Gastroesophageal sphincter (tissue), 4 donors: ENCODE measurements around the gene ZNF518B. TPM values are rescaled to one million over a fixed set of nuclear protein-coding genes. Genes with fewer than 3 reads are reported as not detected.

Source experiments
- ATAC-seq: fragments of 150-250 bp; one replicate; pipeline ENCODE4 v1.9.1; 2016; ENCODE audit warnings: mild to moderate bottlenecking, moderate library complexity
- H3K27ac ChIP-seq, 4 donors: fragments of 200-600 bp; sonication (generic) in 3 of 4; 1 replicate in 3 of 4; 2 replicates in 1 of 4; pipeline ENCODE4 v1.5.1; 2016 to 2019
- H3K27me3 ChIP-seq: fragments of 200-600 bp; sonication (generic); one replicate; pipeline ENCODE4 v1.5.1; 2019
- H3K36me3 ChIP-seq, 2 donors: fragments of 200-600 bp; sonication (generic); one replicate each; pipeline ENCODE4 v1.5.1; 2019; ENCODE audit warnings: control low read depth in 1 of 2
- H3K4me1 ChIP-seq, 3 donors: fragments of 200-600 bp; sonication (generic); 1 replicate in 2 of 3; 2 replicates in 1 of 3; pipeline ENCODE4 v1.5.1; 2016 to 2019; ENCODE audit warnings: control low read depth in 2 of 3
- H3K4me3 ChIP-seq, 2 donors: fragments of 200-600 bp; sonication (generic); one replicate each; pipeline ENCODE4 v1.5.1; 2019; ENCODE audit warnings: mild to moderate bottlenecking in 1 of 2, moderate library complexity in 1 of 2
- H3K9me3 ChIP-seq, 3 donors: fragments of 200-600 bp; sonication (generic); one replicate each; pipeline ENCODE4 v1.5.1; 2017 to 2019; ENCODE audit warnings: control low read depth in 2 of 3
- CTCF ChIP-seq, 4 experiments: fragments of 200-600 bp in 2 of 4; fragments of 450-650 bp in 2 of 4; sonication (generic) in 1 of 4; IDR thresholded peaks; one replicate each; pipeline ENCODE4 v1.5.1; 2017 to 2019; ENCODE audit warnings: antibody characterized with exemption in 4 of 4, mild to moderate bottlenecking in 2 of 4, moderate library complexity in 2 of 4
- EP300 ChIP-seq: sonication (generic); formaldehyde crosslinking; IDR thresholded peaks from one replicate; pipeline ENCODE4 v1.6.1; 2017; ENCODE audit warnings: antibody characterized with exemption, mild to moderate bottlenecking
- POLR2A ChIP-seq, 2 donors: fragments of 450-650 bp; IDR thresholded peaks; one replicate each; pipeline ENCODE4 v1.6.1; 2017; ENCODE audit warnings: antibody characterized with exemption in 2 of 2, mild to moderate bottlenecking in 2 of 2, moderate library complexity in 1 of 2
- POLR2AphosphoS5 ChIP-seq: sonication (generic); formaldehyde crosslinking; IDR thresholded peaks from one replicate; pipeline ENCODE4 v1.6.1; 2017; ENCODE audit warnings: antibody characterized with exemption
- WGBS, 2 donors: methylation state at CpG; one replicate each; pipeline ENCODE4 v1.1.5; 2018; ENCODE audit warnings: low coverage in 1 of 2; 5-methylcytosine and 5-hydroxymethylcytosine counted together
- total RNA-seq, 4 donors: library from RNA; depleted of rRNA; stranded (reverse); fragments of >200 nt; gene quantifications; one replicate each; pipeline ENCODE4 v1.1.0, GENCODE V29; 2016

Gene ZNF518B
- total RNA-seq, 4 donors from 2014 or later = 28.7 to 36.5 (median 32.8) TPM

DNA sequence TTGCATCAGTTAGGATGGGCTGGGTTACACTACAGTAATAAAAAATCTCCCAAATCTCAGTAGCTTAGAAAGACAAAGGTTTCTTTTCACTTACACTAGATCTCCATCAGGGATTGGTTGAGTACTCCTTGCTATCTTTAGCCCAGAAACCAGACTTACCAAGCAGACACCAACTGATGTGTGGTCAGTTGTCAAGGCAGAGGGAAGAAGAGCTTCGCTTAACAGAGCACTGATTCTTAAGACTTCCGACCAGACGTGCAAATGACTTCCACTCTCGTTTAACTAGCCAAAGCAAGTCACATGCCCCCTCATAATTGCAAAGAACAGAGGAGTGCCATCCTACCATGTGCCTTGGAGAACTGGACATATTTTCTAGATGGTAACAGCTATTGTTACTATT lies 5.7 kb upstream of the ZNF518B start:
- TF ChIP-seq CTCF (IDR thresholded peaks at IDR 0.05) = no peak
- TF ChIP-seq POLR2AphosphoS5 = no peak
- TF ChIP-seq POLR2A (IDR thresholded peaks at IDR 0.05) = no peak
- TF ChIP-seq EP300 = no peak
- Histone ChIP-seq H3K4me1 (peaks cover 0 to 14% (median 0%) of the 10 kb centered on the region in 3 donors), H3K27me3 (peaks cover 67% of the 10 kb centered on the region), H3K4me3 (no peak overlapping the region), H3K9me3 (peaks cover 0 to 6% (median 0%) of the 10 kb centered on the region in 3 donors), H3K36me3 (no peaks in the 10 kb centered on the region), H3K27ac (no peak overlapping the region)
- 83 to 100% methylated on average over 1 of the region's 4 CpGs for WGBS, 2 donors
- no peak for ATAC-seq

DNA sequence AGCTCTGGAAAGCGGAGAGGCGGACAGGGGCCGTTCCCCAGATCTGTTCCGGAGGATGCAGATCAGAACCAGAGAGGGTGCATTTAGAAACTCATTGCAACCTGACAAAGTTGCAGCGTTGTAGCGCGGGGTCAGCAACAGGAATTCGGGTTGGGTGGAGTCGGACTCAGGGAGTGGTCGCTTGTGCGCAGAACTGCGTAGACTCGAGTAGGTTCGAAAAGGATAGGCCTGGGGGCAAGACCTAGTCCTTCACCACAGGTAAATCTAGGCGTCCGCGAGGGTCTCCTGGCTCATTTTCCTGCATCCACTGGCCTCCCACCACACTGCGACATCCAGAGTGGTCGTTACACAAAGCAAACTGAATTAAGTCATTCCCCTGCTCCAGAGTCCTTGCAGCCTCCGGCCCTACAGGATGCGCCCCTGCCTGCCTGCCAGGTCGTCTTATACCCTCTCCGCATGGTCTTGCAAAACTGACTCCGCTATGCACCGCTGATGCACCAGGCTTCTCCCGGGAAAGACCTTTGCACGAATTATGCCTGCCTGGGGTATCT lies 4.7 kb upstream of the ZNF518B start:
- H3K27ac ChIP-seq = no peak overlapping the region
- peaks cover 0 to 21% (median 0%) of the 10 kb centered on the region in 3 donors for H3K4me1 ChIP-seq
- TF ChIP-seq EP300 (no peak), POLR2A (IDR thresholded peaks at IDR 0.05) (no peak)
- peaks cover 0 to 6% (median 0%) of the 10 kb centered on the region in 3 donors for H3K9me3 ChIP-seq
- no peak for ATAC-seq
- H3K4me3 ChIP-seq = peak overlapping the region in 1 of 2 donors; percentile 44
- 36 to 52% methylated on average over 17 to 20 of the region's 27 CpGs for WGBS, 2 donors
- no peaks in the 10 kb centered on the region for H3K36me3 ChIP-seq
- H3K27me3 ChIP-seq = peaks cover 67% of the 10 kb centered on the region

- H3K27ac ChIP-seq = no peak overlapping the region
- H3K4me3 ChIP-seq = peak overlapping the region in 1 of 2 donors; percentile 44
- no peaks in the 10 kb centered on the region for H3K36me3 ChIP-seq
- WGBS, 2 donors = 22% methylated on average over 2 of the region's 72 CpGs; no CpG with 5 or more reads in 1 of the 2 donors
- H3K27me3 ChIP-seq = peaks cover 67% of the 10 kb centered on the region
- H3K9me3 ChIP-seq = peaks cover 0 to 6% (median 0%) of the 10 kb centered on the region in 3 donors
- peaks cover 0 to 26% (median 0%) of the 10 kb centered on the region in 3 donors for H3K4me1 ChIP-seq
- peak; percentile 85 for ATAC-seq
- no peak for TF ChIP-seq POLR2A (IDR thresholded peaks at IDR 0.05)
- peak; percentile 76 to 98 (median 92) for TF ChIP-seq CTCF (IDR thresholded peaks at IDR 0.05)
Observed at GRCh38 chr4:10461091-10461849, 4.0 kb upstream of the ZNF518B start.

DNA sequence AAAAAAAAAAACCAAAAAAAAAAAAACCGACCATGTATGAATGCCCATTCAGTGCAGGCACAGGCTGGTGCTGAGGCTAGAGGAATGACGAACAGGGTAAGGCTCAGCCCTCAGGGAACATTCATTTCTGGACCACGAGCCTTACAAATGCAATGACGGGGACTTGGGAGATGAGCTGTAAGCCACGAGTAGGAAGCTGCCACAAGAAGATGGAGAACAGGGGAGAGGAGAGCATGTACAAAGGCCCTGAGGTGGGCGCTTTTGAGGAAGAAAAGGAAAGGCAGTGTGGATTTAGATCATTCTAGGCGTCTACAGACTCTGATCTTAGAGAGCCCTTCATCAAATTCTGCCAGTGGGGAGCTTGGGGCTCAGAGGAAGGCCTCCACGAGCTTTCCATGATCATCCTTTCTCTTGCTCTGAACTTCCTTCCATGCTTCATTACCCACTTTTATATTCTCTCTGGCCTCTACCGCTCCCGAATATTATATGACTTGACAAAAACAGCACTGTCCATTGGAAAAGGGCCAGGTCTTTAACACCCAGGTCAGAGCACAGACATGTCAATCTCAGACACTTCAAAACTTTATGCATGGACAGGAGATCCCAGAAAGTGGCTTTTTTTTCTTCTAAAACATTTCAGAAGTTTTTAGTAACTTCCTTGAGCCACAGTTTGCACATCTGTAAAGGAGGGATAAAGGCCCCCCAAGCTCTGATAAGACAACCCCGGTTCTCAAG lies 3.3 kb upstream of the ZNF518B start:
- Histone ChIP-seq H3K27ac (no peak overlapping the region), H3K36me3 (no peaks in the 10 kb centered on the region), H3K9me3 (peaks cover 0 to 6% (median 0%) of the 10 kb centered on the region in 3 donors), H3K4me1 (peaks cover 0 to 31% (median 0%) of the 10 kb centered on the region in 3 donors), H3K27me3 (peaks cover 61% of the 10 kb centered on the region), H3K4me3 (peak overlapping the region in 1 of 2 donors; percentile 44)
- no peak for ATAC-seq
- no peak for TF ChIP-seq POLR2AphosphoS5
- TF ChIP-seq EP300 = no peak
- TF ChIP-seq CTCF (IDR thresholded peaks at IDR 0.05) = no peak
- TF ChIP-seq POLR2A (IDR thresholded peaks at IDR 0.05) = no peak
- WGBS, 2 donors = 73 to 94% methylated on average over 6 to 11 of the region's 11 CpGs

DNA sequence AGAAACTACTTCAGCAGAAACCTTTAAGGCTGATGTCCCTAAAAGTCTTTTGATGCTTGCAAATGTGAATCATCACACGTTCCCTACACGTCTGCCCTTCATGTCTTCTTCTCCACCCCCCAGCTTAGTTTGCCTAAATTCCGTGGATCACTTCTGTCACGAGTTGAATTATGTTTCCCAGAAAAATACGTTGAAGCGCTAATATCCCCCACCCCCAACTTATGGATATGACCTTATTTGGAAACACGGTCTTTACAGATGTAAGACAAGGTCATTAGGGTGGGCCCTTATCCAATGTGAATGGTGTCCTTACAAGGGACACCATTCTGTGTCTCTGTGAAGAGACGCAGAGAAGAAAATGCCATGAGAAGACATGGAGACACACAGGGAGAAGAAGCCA lies 2.1 kb upstream of the ZNF518B start:
- no peak overlapping the region for H3K4me3 ChIP-seq
- no peak for ATAC-seq
- TF ChIP-seq POLR2A (IDR thresholded peaks at IDR 0.05) = no peak
- no peak for TF ChIP-seq EP300
- TF ChIP-seq POLR2AphosphoS5 = no peak
- TF ChIP-seq CTCF (IDR thresholded peaks at IDR 0.05) = no peak
- peaks cover 0 to 6% (median 0%) of the 10 kb centered on the region in 3 donors for H3K9me3 ChIP-seq
- no peak overlapping the region for H3K27ac ChIP-seq
- peaks cover 50% of the 10 kb centered on the region for H3K27me3 ChIP-seq
- WGBS, 2 donors = 85 to 89% methylated on average over 6 to 7 of the region's 8 CpGs
- H3K4me1 ChIP-seq = peaks cover 0 to 31% (median 0%) of the 10 kb centered on the region in 3 donors
- H3K36me3 ChIP-seq = peaks cover 0 to 6% of the 10 kb centered on the region in 2 donors
